GM18519 (cell line): ENCODE data around the gene TSPAN17.

Experiments
- ATAC-seq: cut with Tn5 transposase; IDR thresholded peaks from one replicate; pipeline ENCODE4 v1.9.1; 2021; ENCODE audit warnings: mild to moderate bottlenecking, moderate library complexity; ENCODE audit not compliant: unreplicated experiment, low FRiP score

The TSPAN17 gene

GRCh38 chr5:176639981-176640380, 7.3 kb upstream of the TSPAN17 start:
- ATAC-seq = no peak

- no peak for ATAC-seq
Measured at GRCh38 chr5:176640616-176641015, 6.7 kb upstream of the TSPAN17 start.

- no peak for ATAC-seq
Measured at GRCh38 chr5:176642675-176643490, 4.4 kb upstream of the TSPAN17 start.

- ATAC-seq = no peak
Measured at GRCh38 chr5:176643491-176644219, 3.6 kb upstream of the TSPAN17 start.

- no peak for ATAC-seq
Measured at GRCh38 chr5:176644294-176644693, 3.0 kb upstream of the TSPAN17 start.

- ATAC-seq = no peak
Measured at GRCh38 chr5:176644878-176645670, 2.2 kb upstream of the TSPAN17 start.

- ATAC-seq = no peak
Measured at GRCh38 chr5:176646049-176646706, 1.1 kb upstream of the TSPAN17 start.

GRCh38 chr5:176646707-176647029, 616 bp upstream of the TSPAN17 start:
- no peak for ATAC-seq

GRCh38 chr5:176647843-176648473, 674 bp downstream of the TSPAN17 start:
- ATAC-seq = no peak

GRCh38 chr5:176648474-176649194, 1.4 kb downstream of the TSPAN17 start:
- ATAC-seq = no peak

GRCh38 chr5:176650354-176650884, 3.1 kb downstream of the TSPAN17 start:
- ATAC-seq = no peak

GRCh38 chr5:176651472-176651980, 4.2 kb downstream of the TSPAN17 start:
- ATAC-seq = no peak

GRCh38 chr5:176652136-176652535, 4.9 kb downstream of the TSPAN17 start:
- ATAC-seq = no peak

GRCh38 chr5:176653401-176654385, 6.4 kb downstream of the TSPAN17 start:
- ATAC-seq = no peak

- no peak for ATAC-seq
Measured at GRCh38 chr5:176654856-176655255, 7.6 kb downstream of the TSPAN17 start.

- ATAC-seq = no peak
Measured at GRCh38 chr5:176656467-176656990, 9.2 kb downstream of the TSPAN17 start.

- ATAC-seq = no peak
Measured at GRCh38 chr5:176658007-176658599, 10.8 kb downstream of the TSPAN17 start.
